GM21447 (cell line): ENCODE data around the gene TSPAN3.

Experiments used
- ATAC-seq: cut with Tn5 transposase; IDR thresholded peaks from one replicate; pipeline ENCODE4 v1.9.1; 2021; ENCODE audit not compliant: unreplicated experiment

TSPAN3 gene

GRCh38 chr15:76991741-76992645 lies 78.9 kb downstream of the TSPAN3 start:
- ATAC-seq: no peak
